CD4-positive, alpha-beta T cell treated with Interleukin-4 for 1 hour (primary cell): ENCODE data around the gene WDR90.
A peak's percentile ranks its signal among the peaks of the same experiment; 100 is the strongest.

Source experiments
- DNase-seq, 2 donors: peaks; one replicate each; pipeline ENCODE4 v3.0.0-alpha.2; 2020 to 2022

WDR90 gene

GRCh38 chr16:626787-627453 lies 22.2 kb upstream of the WDR90 start:
- DNase-seq, result no peak

- DNase-seq, result no peak
These were observed 21.5 kb upstream of the WDR90 start for GRCh38 chr16:627454-628239.

DNA sequence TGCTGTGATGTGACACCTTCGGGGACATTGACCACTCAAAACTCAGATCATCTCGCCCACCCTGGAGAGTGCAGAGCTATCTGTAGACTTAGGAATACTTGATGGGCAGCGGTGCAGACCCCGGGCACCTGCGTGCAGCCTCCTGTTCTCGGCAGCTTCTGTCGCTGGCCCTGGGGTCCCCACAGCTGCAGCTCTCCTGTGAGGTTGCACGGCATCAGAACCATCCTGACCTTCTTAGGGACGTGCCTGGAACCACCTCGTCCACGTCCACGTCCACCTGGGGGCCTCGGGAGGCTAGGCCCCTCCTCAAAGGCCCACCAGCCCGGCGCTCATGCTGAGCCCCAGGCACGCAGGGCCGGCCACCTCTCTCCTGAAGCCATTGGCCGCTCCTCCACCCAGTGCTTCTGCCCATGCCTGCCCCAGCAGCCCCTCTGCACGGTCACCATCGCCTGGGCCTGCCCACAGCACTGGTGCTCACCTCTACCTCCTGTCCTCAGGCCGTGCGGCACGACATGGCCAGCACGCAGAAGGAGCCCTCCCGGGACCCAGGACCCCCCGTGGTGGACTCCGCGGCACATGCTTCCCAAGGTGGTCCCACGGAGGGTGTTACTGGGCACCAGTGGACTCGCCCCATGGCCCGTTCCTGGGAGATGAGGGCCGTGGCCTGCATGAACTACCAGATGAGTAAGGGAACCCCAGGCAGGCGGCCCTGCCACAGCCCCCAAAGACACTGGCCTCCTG lies 20.7 kb upstream of the WDR90 start:
- DNase-seq, result no peak

- DNase-seq, result no peak
These were observed 19.9 kb upstream of the WDR90 start for GRCh38 chr16:629185-629832.

- DNase-seq, result no peak
These were observed 19.3 kb upstream of the WDR90 start for GRCh38 chr16:629833-630248.

- DNase-seq, result no peak
These were observed 18.8 kb upstream of the WDR90 start for GRCh38 chr16:630249-630814.

DNA sequence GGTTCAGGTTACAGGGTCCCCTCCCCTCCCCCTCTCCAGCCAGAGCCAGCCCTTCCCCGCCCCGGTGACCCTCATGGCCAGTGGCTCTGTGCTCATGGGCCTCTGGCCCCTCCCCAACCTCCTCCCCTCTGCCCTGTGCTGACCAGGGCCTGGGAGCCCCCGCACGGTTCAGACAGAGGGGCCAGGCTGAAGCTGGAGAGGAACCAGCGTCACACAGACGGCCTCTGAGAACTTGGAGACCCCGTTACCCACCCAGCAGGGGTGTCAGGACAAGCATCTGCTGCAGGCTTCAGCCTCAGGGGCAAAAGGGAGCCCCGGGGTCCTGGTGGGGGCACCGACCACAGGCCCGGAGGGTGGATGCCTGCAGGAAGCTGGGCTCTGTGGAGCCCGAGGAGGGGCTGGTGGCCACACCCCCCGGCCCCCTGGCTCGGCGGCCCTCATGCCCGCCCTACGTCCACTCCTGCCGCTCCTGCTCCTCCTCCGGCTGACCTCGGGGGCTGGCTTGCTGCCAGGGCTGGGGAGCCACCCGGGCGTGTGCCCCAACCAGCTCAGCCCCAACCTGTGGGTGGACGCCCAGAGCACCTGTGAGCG lies 18.3 kb upstream of the WDR90 start, which contains the start of gene WFIKKN1:
TSS of gene WFIKKN1 (plus strand) at position 171 of the 591 bp plus-strand sequence. CDS start at position 440, 269 bp downstream.
- no peak for DNase-seq

DNA sequence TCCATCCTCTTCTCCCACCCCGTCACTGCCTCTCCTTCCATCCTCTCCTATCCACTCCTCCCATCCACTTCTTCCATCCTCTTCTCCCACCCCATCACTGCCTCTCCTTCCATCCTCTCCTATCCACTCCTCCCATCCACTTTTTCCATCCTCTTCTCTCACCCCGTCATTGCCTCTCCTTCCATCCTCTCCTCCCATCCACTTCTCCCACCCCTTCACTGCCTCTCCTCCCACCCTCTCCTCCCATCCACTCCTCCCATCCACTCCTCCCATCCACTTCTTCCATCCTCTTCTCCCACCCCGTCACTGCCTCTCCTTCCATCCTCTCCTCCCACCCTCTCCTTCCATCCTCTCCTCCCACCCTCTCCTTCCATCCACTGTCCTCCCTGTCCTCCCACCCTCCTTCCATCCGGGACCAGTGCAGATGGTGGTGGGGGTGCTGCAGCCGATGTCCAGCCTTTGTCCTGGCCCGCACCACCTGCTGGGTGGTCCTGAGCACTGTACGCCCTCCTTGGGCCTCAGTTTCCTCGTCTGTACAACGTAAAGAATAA lies 17.3 kb upstream of the WDR90 start:
- DNase-seq, result no peak

DNA sequence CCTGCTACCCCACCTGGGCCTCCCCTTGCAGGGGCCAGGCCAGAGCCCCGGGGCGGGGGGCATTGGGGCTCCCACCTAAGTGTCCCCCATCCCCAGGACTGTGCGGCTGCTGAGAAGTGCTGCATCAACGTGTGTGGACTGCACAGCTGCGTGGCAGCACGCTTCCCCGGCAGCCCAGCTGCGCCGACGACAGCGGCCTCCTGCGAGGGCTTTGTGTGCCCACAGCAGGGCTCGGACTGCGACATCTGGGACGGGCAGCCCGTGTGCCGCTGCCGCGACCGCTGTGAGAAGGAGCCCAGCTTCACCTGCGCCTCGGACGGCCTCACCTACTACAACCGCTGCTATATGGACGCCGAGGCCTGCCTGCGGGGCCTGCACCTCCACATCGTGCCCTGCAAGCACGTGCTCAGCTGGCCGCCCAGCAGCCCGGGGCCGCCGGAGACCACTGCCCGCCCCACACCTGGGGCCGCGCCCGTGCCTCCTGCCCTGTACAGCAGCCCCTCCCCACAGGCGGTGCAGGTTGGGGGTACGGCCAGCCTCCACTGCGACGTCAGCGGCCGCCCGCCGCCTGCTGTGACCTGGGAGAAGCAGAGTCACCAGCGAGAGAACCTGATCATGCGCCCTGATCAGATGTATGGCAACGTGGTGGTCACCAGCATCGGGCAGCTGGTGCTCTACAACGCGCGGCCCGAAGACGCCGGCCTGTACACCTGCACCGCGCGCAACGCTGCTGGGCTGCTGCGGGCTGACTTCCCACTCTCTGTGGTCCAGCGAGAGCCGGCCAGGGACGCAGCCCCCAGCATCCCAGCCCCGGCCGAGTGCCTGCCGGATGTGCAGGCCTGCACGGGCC lies 16.5 kb upstream of the WDR90 start:
- no peak for DNase-seq

- DNase-seq, result no peak
These were observed 15.7 kb upstream of the WDR90 start for GRCh38 chr16:633336-634050.

GRCh38 chr16:634051-634670 lies 15.0 kb upstream of the WDR90 start:
- DNase-seq, result no peak

DNA sequence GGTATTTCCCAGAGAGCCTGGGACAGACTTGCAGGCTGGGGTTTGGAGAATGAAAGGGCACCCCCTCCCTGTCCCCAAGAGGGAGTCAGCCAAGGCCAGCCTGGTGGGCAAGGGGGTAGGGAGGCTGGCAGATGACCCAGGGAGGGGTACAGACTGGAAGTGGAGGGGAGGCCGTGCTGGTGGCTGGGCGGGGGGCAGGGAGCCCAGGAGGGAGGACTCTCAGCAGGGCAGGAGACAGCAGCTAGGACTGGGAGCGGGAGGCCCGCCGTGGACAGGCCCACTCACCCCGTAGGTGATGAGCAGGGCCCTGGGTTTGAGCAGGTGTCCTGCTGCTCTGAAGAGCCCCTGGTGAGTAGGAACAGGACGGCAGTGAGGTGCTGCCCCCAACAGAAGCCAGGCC lies 14.2 kb upstream of the WDR90 start:
- DNase-seq, result no peak

- DNase-seq, result no peak
These were observed 13.5 kb upstream of the WDR90 start for GRCh38 chr16:635573-636205.

DNA sequence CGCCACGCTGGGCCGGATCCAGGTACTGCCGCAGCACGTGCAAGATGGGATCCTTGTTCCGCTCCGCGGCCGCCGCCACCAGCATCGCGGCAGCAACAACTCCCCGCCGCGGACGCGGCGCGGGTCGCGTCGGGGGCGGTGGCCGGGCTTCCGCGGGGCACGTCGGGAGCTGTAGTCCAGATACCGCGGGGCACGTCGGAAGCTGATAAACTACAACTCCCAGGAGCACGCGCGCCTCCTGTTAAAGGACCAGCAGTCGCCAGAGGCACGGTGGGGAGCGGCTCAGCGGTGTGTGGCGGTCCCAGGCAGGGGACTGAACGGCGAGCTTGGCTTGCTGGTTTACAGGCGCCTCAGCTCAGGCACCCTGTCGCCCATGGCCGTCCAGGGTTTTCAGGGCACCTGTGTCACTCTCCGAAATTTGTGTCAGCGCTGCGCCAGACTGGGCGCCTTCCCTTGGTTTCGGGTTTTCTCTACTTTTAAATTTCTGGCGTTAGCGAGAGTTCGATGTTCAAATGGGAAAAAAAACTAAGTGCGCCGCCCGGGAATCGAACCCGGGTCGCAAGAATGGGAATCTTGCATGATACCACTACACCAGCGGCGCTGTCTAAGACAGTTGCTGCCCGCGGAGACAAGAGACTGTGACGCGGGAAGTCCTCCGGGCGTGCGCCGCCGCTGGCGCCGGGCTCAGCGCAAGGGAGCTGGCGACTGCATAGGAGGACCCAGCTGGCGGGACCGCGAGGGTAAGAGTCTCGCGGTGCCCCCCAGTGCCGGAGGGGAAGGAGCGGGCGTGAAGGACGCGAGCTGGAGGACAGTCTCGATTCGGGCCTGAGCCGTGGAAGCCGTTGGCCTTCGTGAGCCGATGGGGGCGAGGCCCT lies 12.7 kb upstream of the WDR90 start, which contains the start of gene METTL26:
TSS of gene METTL26 (minus strand) at position 100 of the 875 bp plus-strand sequence. CDS start at position 85, 15 bp downstream.
- DNase-seq, result peak; percentile 95

DNA sequence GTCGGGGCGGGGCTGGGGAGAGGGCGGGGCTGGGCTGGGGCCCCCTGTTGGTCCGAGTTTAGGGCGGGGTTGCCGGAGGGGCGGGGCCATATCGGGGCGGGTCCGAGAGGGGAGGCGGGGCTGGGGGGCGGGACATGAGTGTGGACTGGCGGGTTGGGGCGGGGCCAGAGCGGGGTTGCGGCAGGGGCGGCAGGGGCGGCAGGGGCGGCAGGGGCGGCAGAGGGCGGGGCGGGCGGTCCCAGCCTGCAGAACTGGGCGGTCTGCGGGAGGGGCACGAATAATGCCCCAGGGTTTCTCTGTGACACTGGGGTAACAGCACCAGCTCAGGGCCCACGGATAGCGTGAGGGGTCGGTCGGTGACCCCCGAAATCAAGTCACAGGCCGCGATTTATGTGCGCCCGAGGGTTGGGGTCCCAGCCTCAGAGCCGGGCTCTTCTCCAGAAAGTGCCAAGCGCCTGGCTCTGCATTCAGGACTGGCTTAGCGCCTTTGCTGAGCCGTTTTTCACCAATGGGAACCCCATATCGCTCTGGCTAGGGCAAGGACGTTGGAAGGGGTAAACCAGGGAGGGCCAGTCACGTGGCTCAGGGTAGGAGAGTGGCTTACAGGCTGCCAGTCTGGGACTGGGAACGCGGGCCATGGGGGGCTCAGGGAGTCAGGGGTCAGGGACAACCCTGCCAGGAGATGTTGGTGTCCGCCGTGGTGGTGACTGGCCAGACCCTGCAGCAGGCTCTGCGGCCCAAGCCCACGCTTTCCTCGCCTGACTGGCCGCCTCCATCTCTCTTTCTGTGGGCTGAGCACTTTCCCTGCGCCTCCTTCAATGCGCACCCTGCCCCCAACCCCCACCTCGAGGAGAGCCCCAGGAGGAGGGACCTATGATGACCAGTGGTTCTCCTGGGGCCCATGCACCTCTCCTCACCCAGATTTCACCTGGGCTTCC lies 11.8 kb upstream of the WDR90 start:
- peak; percentile 87 to 91 for DNase-seq

DNA sequence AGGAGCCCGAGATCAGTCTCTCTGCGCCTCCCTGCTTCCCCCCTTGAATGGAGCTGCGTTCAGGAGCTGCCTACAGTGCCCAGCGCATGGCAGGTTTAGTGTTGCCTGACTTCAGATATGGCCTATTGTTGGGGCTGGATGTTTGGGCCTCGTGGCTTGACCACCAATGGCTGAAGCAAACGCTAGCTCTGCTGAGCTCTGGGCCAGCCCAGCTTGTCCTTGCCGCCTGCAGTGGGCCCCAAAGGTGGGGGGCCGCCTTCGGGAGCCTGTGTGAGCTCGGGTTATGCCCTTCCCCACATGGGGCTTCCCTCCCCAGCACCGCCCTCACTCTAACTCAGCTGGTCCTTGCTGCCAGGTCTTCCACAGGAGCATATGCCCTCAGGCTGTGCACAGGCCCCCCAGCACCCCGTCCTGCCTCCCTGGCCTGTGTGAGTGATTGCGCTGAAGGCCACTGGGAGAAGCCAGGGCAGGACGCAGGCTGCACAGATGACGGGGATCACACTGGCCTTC lies 11.1 kb upstream of the WDR90 start:
- no peak for DNase-seq

GRCh38 chr16:638836-639235 lies 10.3 kb upstream of the WDR90 start:
- no peak for DNase-seq
